LNCaP clone FGC (cell line): ENCODE results near the gene ADGRB2.

ENCODE experiments used
- DNase-seq: peaks from one replicate; pipeline ENCODE4 v3.0.0-alpha.2; 2011; ENCODE audit warnings: low read depth
- H3K4me3 ChIP-seq: 2 replicates; pipeline ENCODE4 v1.5.1; 2011; ENCODE audit warnings: mild to moderate bottlenecking, low read depth, low read length, control low read depth
- TF ChIP-seq, protein P1 (sequence below): IDR thresholded peaks from 2 replicates; pipeline ENCODE4 v1.5.1; 2012; ENCODE audit warnings: mild to moderate bottlenecking; ENCODE audit not compliant: control insufficient read depth, insufficient read depth; ENCODE audit errors: extremely low read depth

The ADGRB2 gene

DNA sequence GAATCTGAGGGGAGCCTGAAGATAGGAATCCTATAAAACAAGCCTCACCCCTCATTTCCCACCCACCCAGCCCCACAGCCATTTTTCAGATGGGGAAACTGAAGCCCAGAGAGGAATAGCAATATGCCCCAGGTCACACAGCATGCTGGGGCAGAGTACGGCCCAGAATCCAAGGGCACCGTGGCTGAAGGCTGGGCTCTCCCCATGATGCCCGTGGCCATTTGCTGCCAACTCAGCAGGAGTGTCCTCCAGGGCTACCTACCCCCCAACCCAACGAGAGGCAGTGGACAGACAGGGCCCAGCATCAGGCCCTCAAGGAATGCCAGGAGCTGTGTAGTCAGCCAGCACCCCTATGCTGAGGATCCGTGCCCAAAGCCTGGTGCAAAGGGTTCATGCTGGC is 68.8 kb downstream of the ADGRB2 start:
- TF ChIP-seq, protein P1, sequence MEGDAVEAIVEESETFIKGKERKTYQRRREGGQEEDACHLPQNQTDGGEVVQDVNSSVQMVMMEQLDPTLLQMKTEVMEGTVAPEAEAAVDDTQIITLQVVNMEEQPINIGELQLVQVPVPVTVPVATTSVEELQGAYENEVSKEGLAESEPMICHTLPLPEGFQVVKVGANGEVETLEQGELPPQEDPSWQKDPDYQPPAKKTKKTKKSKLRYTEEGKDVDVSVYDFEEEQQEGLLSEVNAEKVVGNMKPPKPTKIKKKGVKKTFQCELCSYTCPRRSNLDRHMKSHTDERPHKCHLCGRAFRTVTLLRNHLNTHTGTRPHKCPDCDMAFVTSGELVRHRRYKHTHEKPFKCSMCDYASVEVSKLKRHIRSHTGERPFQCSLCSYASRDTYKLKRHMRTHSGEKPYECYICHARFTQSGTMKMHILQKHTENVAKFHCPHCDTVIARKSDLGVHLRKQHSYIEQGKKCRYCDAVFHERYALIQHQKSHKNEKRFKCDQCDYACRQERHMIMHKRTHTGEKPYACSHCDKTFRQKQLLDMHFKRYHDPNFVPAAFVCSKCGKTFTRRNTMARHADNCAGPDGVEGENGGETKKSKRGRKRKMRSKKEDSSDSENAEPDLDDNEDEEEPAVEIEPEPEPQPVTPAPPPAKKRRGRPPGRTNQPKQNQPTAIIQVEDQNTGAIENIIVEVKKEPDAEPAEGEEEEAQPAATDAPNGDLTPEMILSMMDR: no peak
- DNase-seq: no peak
- H3K4me3 ChIP-seq: no peak overlapping the region

DNA sequence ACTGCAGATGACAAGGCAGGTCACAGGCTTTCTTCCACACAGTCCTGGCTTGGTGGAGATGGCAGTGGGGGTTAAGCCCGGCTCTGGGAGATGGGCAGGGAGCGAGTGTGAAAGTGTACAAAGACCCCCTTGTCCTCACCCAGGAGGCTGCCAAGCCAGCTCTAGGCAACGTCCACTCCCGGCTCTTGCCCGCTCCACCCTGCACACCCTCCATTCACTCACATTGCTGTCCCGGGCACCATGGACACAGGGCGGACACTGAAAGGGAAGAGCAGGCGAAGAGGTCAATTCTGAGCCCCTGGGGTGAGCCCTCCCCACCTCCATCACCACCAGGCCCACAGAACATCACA is 69.2 kb downstream of the ADGRB2 start:
- no peak for DNase-seq
- TF ChIP-seq, protein P1: no peak
- H3K4me3 ChIP-seq: no peak overlapping the region

DNA sequence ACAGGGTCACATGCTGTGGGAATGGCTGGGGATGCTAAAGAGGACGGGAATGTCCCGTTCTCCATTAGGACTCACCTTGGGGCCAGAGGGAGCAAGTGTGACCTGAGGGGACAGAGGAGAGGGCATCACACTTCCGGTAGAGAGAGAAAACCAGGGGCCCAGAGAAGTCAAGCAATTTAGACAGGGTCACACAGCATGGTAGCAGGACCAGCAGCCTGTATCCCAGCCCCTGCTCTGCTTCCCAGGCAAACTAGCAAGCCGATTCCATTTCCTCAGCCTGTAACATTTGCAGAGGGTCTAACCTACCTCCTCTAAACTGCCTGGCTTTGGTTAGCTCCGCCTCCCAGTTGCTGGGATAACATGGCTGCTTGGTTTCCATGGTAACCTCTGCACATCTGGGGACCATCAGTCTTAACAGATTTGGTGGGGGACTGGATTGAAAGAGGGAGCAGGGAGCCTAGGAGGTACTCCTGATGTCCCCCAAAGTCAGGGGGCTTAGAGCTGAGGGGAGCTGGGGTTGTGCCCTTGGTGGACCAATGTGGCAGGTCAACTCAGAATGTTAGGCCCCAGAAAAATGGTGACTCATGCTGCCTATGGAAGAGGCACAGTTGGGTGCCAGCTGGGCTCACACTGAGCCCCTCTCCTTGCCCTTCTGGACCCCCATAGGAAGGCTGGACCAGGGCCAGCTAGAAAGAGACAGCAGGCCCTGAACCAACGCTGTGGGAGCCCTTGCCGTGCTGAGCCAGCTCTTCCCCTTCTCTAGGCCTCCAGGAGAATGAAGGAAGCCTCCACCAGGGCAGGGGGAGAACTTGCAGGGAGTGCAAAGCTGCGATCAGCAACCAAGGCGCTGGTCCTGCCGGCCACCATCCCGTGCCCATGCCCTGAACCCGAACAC is 69.8 kb downstream of the ADGRB2 start:
- H3K4me3 ChIP-seq: no peak overlapping the region
- no peak for DNase-seq
- TF ChIP-seq, protein P1: no peak

DNA sequence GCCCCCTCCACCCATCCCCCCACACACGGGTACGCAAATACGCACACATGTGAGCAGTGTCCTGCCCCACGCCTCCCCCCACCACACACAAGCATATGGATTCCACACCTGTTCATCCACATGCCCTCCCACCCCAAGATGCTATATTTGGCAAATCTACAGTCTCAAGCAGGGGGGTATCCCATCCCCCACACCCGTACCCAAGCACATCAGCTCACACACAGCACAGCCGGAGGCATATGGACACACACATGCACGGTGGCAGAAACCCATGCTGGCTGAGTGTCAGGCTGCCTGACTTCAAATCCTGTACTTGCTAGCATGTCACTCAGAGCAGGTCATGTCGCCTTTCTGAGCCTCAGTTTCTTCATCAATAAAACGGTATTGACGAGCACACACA is 70.9 kb downstream of the ADGRB2 start:
- DNase-seq: no peak
- TF ChIP-seq, protein P1: no peak
- H3K4me3 ChIP-seq: no peak overlapping the region

DNA sequence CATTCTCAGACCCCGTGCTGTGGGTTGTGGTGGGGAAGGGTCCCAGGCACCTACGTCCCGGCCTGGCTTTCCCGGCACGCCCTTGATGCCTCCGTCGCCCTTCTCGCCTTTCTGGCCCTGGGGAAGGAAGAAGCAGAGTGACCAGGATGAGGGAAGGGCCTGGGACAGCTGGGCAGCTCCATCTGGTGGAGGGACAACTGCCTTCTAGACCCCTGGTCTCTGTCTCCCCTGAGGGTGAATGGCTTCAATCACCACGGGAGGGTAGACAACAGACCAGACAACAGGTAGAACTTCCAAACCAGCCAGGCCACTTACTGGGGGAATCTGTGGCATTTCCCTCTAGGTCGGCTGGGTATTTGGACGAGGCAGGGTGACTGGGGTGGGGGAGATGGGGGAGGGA is 72.2 kb downstream of the ADGRB2 start:
- no peak for DNase-seq
- TF ChIP-seq, protein P1: no peak
- H3K4me3 ChIP-seq: no peak overlapping the region

DNA sequence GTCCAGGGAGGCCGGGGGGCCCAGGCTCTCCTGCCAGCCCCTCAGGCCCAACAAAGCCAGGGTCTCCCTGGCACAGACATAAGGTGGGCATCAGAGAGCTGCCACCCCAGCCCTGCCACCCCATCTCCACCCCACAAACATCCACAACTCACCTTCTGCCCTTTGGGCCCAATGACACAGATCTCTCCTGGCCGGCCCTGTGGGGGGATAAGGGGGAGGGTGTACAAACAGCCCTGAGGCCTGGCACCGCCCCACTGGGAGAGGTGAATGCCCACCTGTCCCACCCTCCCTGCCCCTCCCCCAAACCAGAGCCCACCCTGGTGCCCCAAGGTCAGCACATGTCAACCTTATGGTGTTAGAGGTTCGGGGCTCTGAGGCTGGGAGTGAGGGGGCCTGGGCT is 72.7 kb downstream of the ADGRB2 start:
- TF ChIP-seq, protein P1: no peak
- H3K4me3 ChIP-seq: no peak overlapping the region

DNA sequence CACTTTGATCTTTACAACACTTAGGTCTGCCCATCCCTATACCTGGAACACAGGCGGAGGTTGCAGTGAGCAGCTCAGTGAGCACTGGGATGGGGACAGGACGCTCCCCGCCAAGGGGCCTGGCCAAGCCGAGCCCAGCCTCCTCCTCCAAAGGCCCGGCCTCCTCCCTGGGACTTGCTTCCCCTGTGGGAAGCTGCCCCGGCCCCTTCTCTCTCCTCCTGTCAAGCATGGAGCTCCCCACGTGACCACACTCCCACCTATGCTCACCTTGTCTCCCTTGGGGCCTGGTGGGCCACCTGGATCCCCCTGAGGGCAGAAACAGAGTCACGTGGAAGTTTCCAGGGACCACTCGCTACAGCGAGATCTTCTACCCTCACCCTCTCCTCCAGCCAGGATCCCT is 73.2 kb downstream of the ADGRB2 start:
- no peak for DNase-seq
- no peak overlapping the region for H3K4me3 ChIP-seq
- TF ChIP-seq, protein P1: no peak

More for the DNA sequence above, 72.7 kb downstream of the ADGRB2 start:
- no peak for DNase-seq
